Activated naive CD4-positive, alpha-beta T cell treated with anti-CD3 and anti-CD28 coated beads, Interleukin-2, amount 50 U/mL, for 24 hours (primary cell): ENCODE measurements around the gene ITGA11.
A peak's percentile ranks its signal among the peaks of the same experiment; 100 is the strongest.

ENCODE experiments used
- H3K27ac Mint-ChIP-seq: one replicate; pipeline ENCODE4 v1.8.0; 2021; ENCODE audit warnings: mild to moderate bottlenecking, mixed read lengths
- H3K27me3 Mint-ChIP-seq: one replicate; pipeline ENCODE4 v1.8.0; 2021; ENCODE audit warnings: mixed read lengths
- H3K36me3 Mint-ChIP-seq: one replicate; pipeline ENCODE4 v1.8.0; 2021; ENCODE audit warnings: mixed read lengths
- H3K4me1 Mint-ChIP-seq: one replicate; pipeline ENCODE4 v1.8.0; 2021; ENCODE audit warnings: mixed read lengths
- H3K4me3 Mint-ChIP-seq: one replicate; pipeline ENCODE4 v1.8.0; 2021; ENCODE audit warnings: mild to moderate bottlenecking, mixed read lengths
- H3K9me3 Mint-ChIP-seq: one replicate; pipeline ENCODE4 v1.8.0; 2021; ENCODE audit warnings: mixed read lengths

The ITGA11 gene

DNA sequence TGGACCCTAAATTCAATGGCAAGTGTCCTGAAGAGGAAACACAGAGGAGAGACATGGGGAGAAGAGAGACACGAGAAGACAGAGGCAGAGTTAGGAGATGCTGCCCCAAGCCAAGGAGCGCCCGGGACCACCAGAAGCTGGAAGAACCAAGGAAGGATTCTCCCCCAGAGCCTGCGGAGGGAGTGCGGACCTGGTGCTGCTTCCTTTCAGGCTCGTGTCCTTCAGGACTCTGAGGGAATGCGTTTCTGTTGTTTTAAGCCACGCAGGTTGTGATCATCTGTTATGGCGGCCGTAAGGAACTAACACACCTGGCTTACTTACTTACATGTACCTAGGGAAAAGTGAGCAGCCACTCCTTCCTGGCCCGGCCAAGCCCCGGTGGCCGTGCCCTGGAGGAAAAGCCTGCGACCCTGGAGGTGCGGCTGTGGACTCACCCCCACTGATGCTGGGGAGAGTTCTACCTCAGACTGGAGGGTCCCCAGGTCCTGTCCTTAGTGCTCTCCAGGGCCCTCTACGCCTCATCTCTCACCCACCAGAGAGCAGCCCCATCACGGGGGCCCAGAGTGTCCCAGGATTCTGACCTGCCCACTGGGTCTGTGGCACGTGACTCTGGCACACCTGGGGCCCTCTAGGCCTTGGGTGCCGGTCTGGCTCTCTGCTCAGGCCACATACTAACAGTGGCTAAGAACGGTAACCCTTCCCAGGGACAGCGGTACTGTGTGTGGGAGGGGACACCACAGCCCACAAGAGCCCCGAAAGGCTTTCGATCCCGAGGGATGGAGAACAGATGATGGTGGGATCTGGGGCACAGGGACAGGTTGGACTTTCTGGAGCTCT lies 61.8 kb downstream of the ITGA11 start:
- Mint-ChIP-seq H3K36me3 (no peaks in the 10 kb centered on the region), H3K4me3 (no peak overlapping the region), H3K27ac (no peak overlapping the region), H3K4me1 (no peaks in the 10 kb centered on the region), H3K27me3 (peaks cover 2% of the 10 kb centered on the region), H3K9me3 (no peaks in the 10 kb centered on the region)

- peak overlapping the region; percentile 15 for H3K27ac Mint-ChIP-seq
- H3K9me3 Mint-ChIP-seq = no peaks in the 10 kb centered on the region
- no peaks in the 10 kb centered on the region for H3K4me1 Mint-ChIP-seq
- no peaks in the 10 kb centered on the region for H3K36me3 Mint-ChIP-seq
- H3K4me3 Mint-ChIP-seq = no peak overlapping the region
- H3K27me3 Mint-ChIP-seq = peaks cover 2% of the 10 kb centered on the region
Measured at GRCh38 chr15:68368731-68369435, 63.1 kb downstream of the ITGA11 start.

- Mint-ChIP-seq H3K4me1 (no peaks in the 10 kb centered on the region), H3K36me3 (no peaks in the 10 kb centered on the region), H3K9me3 (no peaks in the 10 kb centered on the region), H3K27me3 (peaks cover 2% of the 10 kb centered on the region), H3K4me3 (no peak overlapping the region), H3K27ac (no peak overlapping the region)
Measured at GRCh38 chr15:68367992-68368391, 64.0 kb downstream of the ITGA11 start.

DNA sequence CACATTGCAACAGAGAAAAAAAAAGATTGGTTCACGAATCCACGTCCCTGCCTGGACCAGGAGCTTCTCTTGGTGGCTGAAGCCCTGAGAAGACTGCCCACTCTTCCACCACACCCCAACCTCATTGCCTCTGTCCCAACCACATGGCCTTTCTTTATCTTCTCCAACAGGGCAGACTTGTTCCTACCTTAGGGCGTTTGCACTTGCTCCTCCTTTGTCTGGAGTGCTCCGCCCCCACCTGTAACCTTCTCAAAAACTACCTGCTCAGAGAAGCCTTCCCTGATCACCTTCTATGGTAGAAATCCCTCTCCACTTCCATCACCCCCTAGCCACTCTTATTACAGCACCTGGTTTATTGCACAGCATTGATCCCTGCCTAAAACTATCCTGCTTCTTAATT lies 64.7 kb downstream of the ITGA11 start:
- H3K27me3 Mint-ChIP-seq = peaks cover 2% of the 10 kb centered on the region
- no peak overlapping the region for H3K27ac Mint-ChIP-seq
- no peaks in the 10 kb centered on the region for H3K9me3 Mint-ChIP-seq
- no peaks in the 10 kb centered on the region for H3K36me3 Mint-ChIP-seq
- no peaks in the 10 kb centered on the region for H3K4me1 Mint-ChIP-seq
- no peak overlapping the region for H3K4me3 Mint-ChIP-seq

DNA sequence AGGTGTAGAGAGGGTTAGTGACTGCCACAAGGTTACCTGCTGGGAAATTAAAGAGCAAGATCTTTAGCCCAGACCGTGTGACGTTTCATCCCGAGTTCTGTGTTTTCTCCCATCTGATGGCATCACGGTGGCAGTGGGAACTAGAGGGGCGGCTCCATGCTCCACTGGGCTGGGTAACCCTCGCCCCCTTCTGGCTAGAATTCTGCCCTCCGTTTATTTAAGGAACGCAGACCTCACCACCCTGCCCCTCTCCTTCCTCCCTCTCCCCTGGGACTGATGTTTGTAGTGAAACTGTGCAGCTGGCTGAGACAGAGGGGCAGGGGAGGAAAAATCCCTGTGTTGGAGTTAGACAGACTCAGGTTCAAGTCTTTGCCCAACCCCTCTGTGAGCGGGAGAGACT lies 65.6 kb downstream of the ITGA11 start:
- no peak overlapping the region for H3K4me3 Mint-ChIP-seq
- H3K27ac Mint-ChIP-seq = no peak overlapping the region
- no peaks in the 10 kb centered on the region for H3K36me3 Mint-ChIP-seq
- H3K27me3 Mint-ChIP-seq = peaks cover 2% of the 10 kb centered on the region
- no peaks in the 10 kb centered on the region for H3K4me1 Mint-ChIP-seq
- no peaks in the 10 kb centered on the region for H3K9me3 Mint-ChIP-seq

- no peaks in the 10 kb centered on the region for H3K36me3 Mint-ChIP-seq
Measured at GRCh38 chr15:68365770-68366169, 66.2 kb downstream of the ITGA11 start.

GRCh38 chr15:68365140-68365745 lies 66.7 kb downstream of the ITGA11 start:
- Mint-ChIP-seq H3K36me3 (no peaks in the 10 kb centered on the region), H3K9me3 (no peaks in the 10 kb centered on the region), H3K27me3 (peaks cover 2% of the 10 kb centered on the region), H3K4me3 (no peak overlapping the region), H3K27ac (no peak overlapping the region), H3K4me1 (no peaks in the 10 kb centered on the region)

More at GRCh38 chr15:68365770-68366169, 66.2 kb downstream of the ITGA11 start:
- peaks cover 2% of the 10 kb centered on the region for H3K27me3 Mint-ChIP-seq
- no peaks in the 10 kb centered on the region for H3K4me1 Mint-ChIP-seq
- no peak overlapping the region for H3K27ac Mint-ChIP-seq
- no peaks in the 10 kb centered on the region for H3K9me3 Mint-ChIP-seq
- no peak overlapping the region for H3K4me3 Mint-ChIP-seq

DNA sequence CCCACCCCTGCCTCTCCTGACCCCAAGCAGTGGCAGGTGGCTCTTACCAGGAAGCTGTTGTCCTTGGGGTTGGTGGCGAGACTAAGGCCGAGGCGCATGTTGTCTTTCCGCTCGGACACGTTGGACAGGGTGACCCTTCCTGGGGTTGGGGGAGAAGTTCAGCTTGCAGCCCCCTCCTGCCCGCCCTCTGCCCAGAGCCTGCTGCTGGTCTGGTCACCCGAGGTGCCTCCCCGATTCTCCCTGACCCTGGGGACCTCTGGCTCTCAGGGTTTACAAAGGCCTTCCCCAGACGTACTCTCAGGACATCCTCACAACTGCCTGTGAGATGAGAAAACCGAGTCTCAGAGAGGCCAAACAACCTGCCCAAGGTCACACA lies 67.3 kb downstream of the ITGA11 start:
- Mint-ChIP-seq H3K27me3 (no peaks in the 10 kb centered on the region), H3K36me3 (no peaks in the 10 kb centered on the region), H3K4me3 (no peak overlapping the region), H3K9me3 (no peaks in the 10 kb centered on the region), H3K27ac (no peak overlapping the region), H3K4me1 (no peaks in the 10 kb centered on the region)

GRCh38 chr15:68364028-68364659 lies 67.8 kb downstream of the ITGA11 start:
- Mint-ChIP-seq H3K36me3 (no peaks in the 10 kb centered on the region), H3K4me1 (no peaks in the 10 kb centered on the region), H3K9me3 (no peaks in the 10 kb centered on the region), H3K27me3 (no peaks in the 10 kb centered on the region), H3K4me3 (no peak overlapping the region), H3K27ac (no peak overlapping the region)

DNA sequence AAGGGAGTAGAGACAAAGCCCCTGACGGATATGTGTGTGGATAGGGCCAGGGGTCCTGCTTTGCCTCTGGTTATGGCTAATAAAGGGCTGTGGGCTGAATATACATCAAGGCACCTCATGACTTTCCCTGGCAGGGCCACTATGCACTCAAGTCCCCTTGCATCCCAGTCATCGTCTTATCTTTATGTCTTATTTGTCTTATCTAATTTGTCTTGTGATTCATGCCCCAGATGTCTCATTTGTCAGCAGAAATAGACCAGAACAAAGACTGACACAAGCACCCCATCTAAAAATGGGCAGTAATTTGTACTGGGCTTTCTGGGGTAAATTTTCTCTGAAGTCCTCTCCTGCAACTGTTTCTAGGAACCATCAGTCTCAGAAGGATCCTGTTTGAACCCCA lies 68.6 kb downstream of the ITGA11 start:
- Mint-ChIP-seq H3K4me1 (no peaks in the 10 kb centered on the region), H3K27ac (no peak overlapping the region), H3K27me3 (no peaks in the 10 kb centered on the region), H3K4me3 (no peak overlapping the region), H3K36me3 (no peaks in the 10 kb centered on the region), H3K9me3 (no peaks in the 10 kb centered on the region)

DNA sequence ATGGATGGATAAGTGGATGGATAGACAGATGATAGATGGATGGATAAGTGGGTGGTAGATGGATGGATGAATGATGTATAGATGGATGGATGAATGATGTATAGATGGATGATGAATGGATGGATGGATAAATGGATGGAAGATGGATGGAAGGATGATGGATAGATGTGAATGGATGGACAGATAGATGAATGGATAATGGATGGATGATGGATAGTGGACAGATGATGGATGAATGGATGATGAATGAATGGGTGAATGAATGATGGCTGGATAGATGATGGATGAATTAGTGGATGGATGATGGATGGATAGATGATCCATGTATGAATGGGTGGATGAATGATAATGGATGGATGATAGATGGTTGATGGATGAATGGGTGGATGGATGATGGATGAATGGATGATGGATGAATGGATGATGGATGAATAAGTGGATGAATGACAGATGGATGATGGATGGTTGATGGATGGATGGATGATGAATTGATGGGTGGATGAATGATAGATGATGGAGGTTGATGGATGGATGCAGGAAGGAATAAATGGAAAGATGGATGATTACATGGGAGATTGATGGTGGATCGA lies 69.3 kb downstream of the ITGA11 start:
- Mint-ChIP-seq H3K27ac (no peak overlapping the region), H3K4me3 (no peak overlapping the region), H3K4me1 (no peaks in the 10 kb centered on the region), H3K27me3 (no peaks in the 10 kb centered on the region), H3K36me3 (no peaks in the 10 kb centered on the region), H3K9me3 (no peaks in the 10 kb centered on the region)

GRCh38 chr15:68360721-68361120 lies 71.2 kb downstream of the ITGA11 start:
- Mint-ChIP-seq H3K9me3 (no peaks in the 10 kb centered on the region), H3K36me3 (no peaks in the 10 kb centered on the region), H3K27ac (no peak overlapping the region), H3K27me3 (no peaks in the 10 kb centered on the region), H3K4me1 (no peaks in the 10 kb centered on the region), H3K4me3 (no peak overlapping the region)

DNA sequence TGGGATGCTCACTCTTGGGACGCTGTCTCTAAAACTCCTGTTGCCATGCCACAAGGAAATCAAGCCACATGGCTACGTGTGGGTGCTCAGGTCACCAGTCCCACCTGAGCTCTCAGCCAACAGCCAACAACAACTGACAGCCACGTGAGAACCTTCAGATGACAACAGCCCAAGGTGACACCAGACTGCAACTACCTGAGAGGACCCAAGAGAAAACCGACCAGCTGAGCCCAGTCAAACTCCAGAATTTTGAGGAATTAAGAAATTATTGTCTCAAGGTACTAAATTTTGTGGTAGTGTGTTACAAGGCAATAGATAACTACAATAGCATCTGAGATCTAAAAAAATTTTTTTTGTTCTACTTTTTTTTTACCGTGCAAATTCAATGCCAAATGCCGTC lies 75.2 kb downstream of the ITGA11 start:
- Mint-ChIP-seq H3K4me3 (no peak overlapping the region), H3K9me3 (no peaks in the 10 kb centered on the region), H3K27me3 (no peaks in the 10 kb centered on the region), H3K4me1 (peaks cover 11% of the 10 kb centered on the region), H3K36me3 (no peaks in the 10 kb centered on the region), H3K27ac (no peak overlapping the region)

DNA sequence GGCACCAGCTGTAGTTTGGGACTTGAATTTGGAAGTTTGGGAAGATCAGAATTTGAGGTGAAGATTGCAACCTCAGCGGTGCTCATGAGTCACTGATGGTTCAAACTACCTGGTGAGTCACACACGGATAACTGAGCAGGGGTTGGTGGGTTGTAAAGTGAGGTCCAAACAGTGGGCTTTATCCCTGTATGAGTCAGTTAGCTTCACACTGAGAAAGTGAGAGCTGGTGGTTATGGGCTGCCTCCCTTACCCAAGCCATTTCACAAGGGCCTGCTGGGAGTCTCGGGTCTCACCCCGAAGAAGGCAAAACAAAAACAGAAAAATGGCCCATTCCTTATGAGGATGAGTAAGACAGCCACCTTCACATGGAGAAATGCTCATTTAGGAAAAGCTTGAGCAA lies 77.0 kb downstream of the ITGA11 start:
- Mint-ChIP-seq H3K27ac (peak overlapping the region; percentile 76), H3K9me3 (no peaks in the 10 kb centered on the region), H3K4me3 (no peak overlapping the region), H3K27me3 (no peaks in the 10 kb centered on the region), H3K4me1 (peaks cover 11% of the 10 kb centered on the region), H3K36me3 (no peaks in the 10 kb centered on the region)

DNA sequence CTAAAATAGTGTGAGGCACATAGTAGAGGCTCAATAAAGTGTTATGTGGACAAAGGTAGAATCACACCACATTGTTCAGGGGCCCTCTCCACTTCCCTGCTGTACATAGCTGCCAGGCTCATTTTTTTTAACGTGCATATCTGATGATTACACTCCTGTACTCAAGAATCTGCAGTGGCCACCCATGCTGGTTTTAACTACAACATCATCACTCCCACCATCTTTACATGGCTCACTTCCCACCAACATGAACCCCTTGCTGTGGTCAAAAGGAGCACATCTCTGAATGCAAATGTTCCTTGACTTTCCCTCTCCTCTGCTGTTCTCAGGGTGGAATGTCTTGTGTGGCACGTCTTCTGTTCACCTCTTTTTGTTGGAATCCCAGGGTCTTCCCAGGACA lies 77.7 kb downstream of the ITGA11 start:
- H3K4me3 Mint-ChIP-seq = no peak overlapping the region
- peaks cover 11% of the 10 kb centered on the region for H3K4me1 Mint-ChIP-seq
- no peaks in the 10 kb centered on the region for H3K36me3 Mint-ChIP-seq
- H3K27me3 Mint-ChIP-seq = no peaks in the 10 kb centered on the region
- H3K9me3 Mint-ChIP-seq = no peaks in the 10 kb centered on the region
- peak overlapping the region; percentile 76 for H3K27ac Mint-ChIP-seq
